NCI-H446 treated with DMSO at 0.1 percent for 48 hours (cell line): ENCODE measurements around the gene LCE1B.

ENCODE experiments used
- DNase-seq: peaks from one replicate; lab custom pipeline; 2025; lab: John Stamatoyannopoulos, UW

The LCE1B gene, protein sequence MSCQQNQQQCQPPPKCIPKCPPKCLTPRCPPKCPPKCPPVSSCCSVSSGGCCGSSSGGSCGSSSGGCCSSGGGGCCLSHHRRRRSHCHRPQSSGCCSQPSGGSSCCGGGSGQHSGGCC

GRCh38 chr1:152811671-152812070, at the start of gene LCE1B:
Gene LCE1B, plus strand, starts transcription at chr1:152811971. Its CDS starts 476 bp downstream, at chr1:152812447.
- DNase-seq = no peak

GRCh38 chr1:152768847-152769533, 42.8 kb upstream of the LCE1B start:
- no peak for DNase-seq

- no peak for DNase-seq
Observed at GRCh38 chr1:152770411-152770810, 41.4 kb upstream of the LCE1B start.

DNA sequence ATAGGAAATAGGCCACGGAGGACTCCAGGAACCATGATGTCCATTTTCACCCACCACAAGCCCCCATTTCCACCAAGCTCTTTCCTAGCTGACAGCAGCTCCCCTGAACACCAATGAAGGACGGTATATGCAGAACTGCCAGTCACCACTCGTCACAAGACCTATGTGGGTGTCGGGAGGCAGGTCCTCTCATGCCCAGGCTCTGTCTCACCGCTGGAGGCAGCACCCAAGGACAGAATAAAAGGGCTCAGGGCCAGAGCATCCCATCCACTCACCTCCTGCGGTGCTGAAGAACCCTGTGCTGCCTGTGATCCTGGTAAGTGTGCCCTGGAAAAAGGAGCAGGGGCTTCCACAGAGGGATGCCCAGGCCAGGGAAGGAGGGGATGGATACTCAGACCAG, 36.9 kb upstream of the LCE1B start, which contains the start of gene LCE1F:
Gene LCE1F, plus strand, starts transcription at position 266 of the 400 bp plus-strand sequence. CDS start 1,232 bp downstream, outside the sequence.
- DNase-seq = no peak

- no peak for DNase-seq
Observed at GRCh38 chr1:152776361-152776760, 35.4 kb upstream of the LCE1B start.

DNA sequence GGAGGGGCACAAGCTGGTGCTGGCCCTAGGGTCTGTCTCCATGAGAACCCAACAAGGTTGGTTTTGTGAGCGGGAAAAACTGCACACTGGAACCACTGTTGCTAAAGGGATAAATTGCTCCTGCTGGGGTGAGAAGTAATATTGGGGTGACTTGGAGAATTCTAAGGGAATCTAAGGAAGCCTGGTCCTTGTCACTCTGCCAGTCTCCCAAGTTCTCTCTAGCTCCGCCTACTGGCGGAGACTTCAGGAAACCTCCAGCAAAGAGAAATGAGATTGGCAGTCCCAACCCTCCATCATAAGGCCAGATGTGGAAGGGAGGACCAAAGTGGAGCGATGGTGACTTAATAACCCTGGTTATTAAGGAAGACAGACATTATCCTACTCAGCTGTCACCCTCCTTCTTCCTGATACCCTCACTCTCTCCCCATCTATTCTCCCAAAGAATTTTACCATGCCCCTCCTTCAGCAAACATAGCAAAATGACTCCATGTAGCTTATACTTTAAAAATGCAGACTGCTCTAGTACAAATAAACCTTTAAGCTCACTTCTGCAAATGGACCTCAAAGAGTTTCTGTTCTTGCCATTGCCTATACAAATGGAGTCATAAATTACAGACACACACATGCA, 34.1 kb upstream of the LCE1B start:
- DNase-seq = no peak

GRCh38 chr1:152783095-152783494, 28.7 kb upstream of the LCE1B start:
- DNase-seq = no peak

DNA sequence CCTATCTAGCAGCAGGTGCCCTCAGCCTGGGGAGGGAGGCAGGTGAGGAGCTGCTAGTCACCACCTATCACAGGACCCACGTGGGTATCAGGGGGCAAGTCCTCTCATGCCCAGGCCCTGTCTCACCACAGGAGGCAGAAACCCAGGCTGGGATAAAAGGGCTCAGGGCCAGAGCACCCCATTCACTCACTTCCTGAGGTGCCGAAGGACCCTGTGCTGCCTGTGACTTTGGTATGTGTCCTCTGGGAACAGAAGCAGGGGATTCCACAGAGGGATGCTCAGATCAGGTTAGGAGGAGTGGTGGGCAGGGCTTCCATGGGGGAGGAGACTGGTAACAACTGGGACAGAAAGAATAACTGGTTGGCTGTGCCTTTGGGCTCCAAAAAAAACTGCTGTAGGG, 25.7 kb upstream of the LCE1B start, which contains the start of gene LCE1E:
Gene LCE1E, plus strand, starts transcription at position 181 of the 400 bp plus-strand sequence. CDS start 1,043 bp downstream, outside the sequence.
- no peak for DNase-seq

- DNase-seq = no peak
Observed at GRCh38 chr1:152795686-152796085, 16.1 kb upstream of the LCE1B start.

DNA sequence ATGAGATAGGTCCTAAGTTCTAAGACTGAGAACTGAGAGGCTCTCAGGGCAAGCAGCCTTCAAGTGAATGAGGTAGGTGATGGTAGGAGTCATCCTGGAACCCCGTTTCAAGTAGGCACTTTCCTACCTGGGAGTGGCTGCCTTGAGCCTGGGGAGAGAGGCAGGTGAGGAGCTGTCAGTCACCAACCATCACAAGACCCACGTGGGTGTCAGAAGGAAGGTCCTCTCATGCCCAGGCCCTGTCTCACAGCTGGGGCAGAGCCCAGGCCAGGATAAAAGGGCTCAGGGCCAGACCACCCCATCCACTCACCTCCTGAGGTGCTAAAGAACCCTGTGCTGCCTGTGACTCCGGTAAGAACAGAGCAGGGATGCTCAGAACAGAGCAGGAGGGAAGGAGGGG, 15.3 kb upstream of the LCE1B start, which contains the start of gene LCE1D:
Gene LCE1D, plus strand, starts transcription at position 301 of the 400 bp plus-strand sequence. CDS start 1,074 bp downstream, outside the sequence.
- DNase-seq = no peak

- no peak for DNase-seq
Observed at GRCh38 chr1:152801333-152801732, 10.4 kb upstream of the LCE1B start.

GRCh38 chr1:152806576-152806975, 5.2 kb upstream of the LCE1B start, which contains the start of gene LCE1C:
Gene LCE1C, minus strand, starts transcription at chr1:152806651. Its CDS starts 1,173 bp downstream, at chr1:152805478.
- DNase-seq = no peak

DNA sequence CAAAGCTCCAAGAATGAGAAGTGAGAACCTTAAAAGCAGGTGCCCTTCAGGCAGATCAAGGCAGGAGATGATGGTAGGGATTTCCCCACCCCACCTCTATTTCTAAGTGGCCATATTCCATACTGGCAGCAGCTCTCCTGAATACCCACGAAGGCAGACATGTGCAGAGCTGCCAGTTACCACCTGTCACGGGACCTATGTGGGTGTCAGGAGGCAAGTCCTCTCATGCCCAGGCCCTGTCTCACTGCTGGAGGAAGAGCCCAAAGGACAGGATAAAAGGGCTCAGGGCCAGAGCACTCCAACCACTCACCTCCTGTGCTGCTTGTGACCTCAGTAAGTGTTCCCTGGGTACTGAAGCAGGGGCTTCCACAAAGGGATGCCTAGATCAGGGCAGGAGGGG, 721 bp upstream of the LCE1B start:
- no peak for DNase-seq

DNA sequence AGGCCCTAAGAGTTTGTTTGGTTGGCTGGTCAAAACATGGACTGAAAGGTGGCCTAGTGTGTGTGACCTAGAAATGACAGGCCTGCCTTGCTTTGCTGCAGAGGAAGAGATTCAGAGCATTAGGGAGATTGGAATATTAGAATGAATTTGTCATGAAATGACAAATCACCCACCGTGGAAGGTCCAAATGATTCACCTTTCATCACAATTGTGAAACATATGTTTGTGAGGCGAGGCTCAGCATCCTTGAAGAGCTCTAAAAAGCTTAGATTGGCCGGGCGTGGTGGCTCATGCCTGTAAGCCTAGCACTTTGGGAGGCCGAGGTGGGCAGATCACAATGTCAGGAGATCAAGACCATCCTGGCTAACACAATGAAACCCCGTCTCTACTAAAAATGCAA, 5.5 kb downstream of the LCE1B start:
- DNase-seq = no peak

GRCh38 chr1:152823294-152823693, 11.5 kb downstream of the LCE1B start:
- DNase-seq = no peak

- DNase-seq = no peak
Observed at GRCh38 chr1:152824964-152825363, 13.2 kb downstream of the LCE1B start.

GRCh38 chr1:152827173-152827572, 15.4 kb downstream of the LCE1B start, which contains the start of gene LCE1A:
Gene LCE1A, plus strand, starts transcription at chr1:152827473. Its CDS starts 0 bp downstream, at chr1:152827473.
- no peak for DNase-seq

GRCh38 chr1:152836870-152837269, 25.1 kb downstream of the LCE1B start:
- no peak for DNase-seq

DNA sequence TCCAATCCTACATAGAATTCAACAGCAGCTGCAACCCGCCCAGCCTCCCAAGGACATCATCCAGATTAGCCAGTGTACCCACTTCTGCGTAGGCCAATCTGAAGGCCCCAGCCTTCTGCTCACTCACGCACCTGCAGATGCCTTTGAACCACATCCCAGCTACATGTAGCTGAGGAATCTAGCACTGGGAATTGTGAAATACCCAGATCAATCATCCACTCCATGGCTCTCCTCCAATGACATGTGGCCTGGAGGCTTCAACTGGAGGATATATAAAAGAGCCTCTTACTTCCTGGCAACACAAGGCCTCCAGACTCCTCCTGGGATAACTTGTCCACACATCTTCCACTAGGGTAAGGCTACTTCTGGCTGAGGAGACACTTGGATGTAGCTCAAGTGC, 30.8 kb downstream of the LCE1B start, which contains the start of gene LCE6A:
Gene LCE6A, plus strand, starts transcription at position 301 of the 400 bp plus-strand sequence. CDS start 665 bp downstream, outside the sequence.
- DNase-seq = no peak

DNA sequence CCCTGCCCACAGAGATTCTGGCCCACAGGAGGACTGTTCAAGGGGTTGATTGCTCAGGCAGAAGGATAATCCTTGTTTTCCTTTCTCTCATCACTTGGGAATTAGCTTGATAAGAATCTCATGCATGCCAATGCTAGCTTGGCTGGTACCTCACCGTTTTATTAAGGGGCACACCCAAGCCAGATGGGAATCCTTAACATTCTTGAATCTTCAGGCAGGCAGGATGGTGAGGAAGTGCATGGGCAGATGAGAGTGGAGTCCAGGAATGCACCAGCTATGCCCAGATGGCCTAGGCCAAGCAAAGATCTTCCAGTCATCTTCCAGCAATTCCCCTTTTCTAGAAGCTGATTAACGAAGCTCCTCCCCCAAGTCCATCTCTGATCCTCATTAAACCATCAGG, 43.9 kb downstream of the LCE1B start:
- no peak for DNase-seq

DNA sequence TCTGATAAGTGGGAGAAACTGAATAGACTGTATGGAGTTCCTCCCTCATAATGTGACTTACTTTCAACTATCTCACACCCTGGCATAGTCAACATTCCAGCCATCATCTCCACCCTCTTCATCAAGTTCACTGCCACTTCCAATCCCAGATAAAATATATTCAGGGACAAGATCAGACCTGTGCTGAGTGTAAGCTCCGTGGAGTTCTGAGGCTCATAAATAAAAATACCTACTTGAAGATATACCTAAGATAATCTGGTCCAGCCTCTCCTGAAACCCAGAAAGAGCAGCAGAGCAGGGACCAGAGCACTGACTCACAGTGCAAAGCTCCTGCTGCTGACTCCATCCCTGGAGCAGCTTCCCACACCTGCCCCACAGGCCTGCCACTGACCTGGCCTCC, 46.3 kb downstream of the LCE1B start:
- DNase-seq = no peak

- no peak for DNase-seq
Observed at GRCh38 chr1:152859696-152860095, 47.9 kb downstream of the LCE1B start, which contains the start of gene LCE7A. Gene LCE7A, plus strand, starts transcription at chr1:152859996. Its CDS starts 702 bp downstream, at chr1:152860698.

GRCh38 chr1:152860129-152860528, 48.4 kb downstream of the LCE1B start:
- no peak for DNase-seq
